ENCODE data around the gene TRIP4.

TRIP4 gene

GRCh38 chr15:64400583-64400982 is 12.9 kb downstream of the TRIP4 start:
- in situ Hi-C loops (cut with MboI; ENCODE audit: low pct_unique_long_range_greater_than_20kb, low sequenced_read_pairs, unreplicated experiment) = no loop called here
- TF ChIP-seq, protein P1, sequence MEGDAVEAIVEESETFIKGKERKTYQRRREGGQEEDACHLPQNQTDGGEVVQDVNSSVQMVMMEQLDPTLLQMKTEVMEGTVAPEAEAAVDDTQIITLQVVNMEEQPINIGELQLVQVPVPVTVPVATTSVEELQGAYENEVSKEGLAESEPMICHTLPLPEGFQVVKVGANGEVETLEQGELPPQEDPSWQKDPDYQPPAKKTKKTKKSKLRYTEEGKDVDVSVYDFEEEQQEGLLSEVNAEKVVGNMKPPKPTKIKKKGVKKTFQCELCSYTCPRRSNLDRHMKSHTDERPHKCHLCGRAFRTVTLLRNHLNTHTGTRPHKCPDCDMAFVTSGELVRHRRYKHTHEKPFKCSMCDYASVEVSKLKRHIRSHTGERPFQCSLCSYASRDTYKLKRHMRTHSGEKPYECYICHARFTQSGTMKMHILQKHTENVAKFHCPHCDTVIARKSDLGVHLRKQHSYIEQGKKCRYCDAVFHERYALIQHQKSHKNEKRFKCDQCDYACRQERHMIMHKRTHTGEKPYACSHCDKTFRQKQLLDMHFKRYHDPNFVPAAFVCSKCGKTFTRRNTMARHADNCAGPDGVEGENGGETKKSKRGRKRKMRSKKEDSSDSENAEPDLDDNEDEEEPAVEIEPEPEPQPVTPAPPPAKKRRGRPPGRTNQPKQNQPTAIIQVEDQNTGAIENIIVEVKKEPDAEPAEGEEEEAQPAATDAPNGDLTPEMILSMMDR (IDR thresholded peaks at IDR 0.05; ENCODE audit: extremely low read depth, insufficient read depth, missing control alignments) = no peak

GRCh38 chr15:64412216-64412615 is 24.6 kb downstream of the TRIP4 start:
- TF ChIP-seq, protein P1 (IDR thresholded peaks at IDR 0.05; ENCODE audit: extremely low read depth, insufficient read depth, missing control alignments) = no peak
- in situ Hi-C loops (cut with MboI; ENCODE audit: low pct_unique_long_range_greater_than_20kb, low sequenced_read_pairs, unreplicated experiment) = no loop called here
- no peak for DNase-seq (ENCODE audit: low spot score)

More at GRCh38 chr15:64400583-64400982, 12.9 kb downstream of the TRIP4 start:
- DNase-seq (ENCODE audit: low spot score) = no peak

DNA sequence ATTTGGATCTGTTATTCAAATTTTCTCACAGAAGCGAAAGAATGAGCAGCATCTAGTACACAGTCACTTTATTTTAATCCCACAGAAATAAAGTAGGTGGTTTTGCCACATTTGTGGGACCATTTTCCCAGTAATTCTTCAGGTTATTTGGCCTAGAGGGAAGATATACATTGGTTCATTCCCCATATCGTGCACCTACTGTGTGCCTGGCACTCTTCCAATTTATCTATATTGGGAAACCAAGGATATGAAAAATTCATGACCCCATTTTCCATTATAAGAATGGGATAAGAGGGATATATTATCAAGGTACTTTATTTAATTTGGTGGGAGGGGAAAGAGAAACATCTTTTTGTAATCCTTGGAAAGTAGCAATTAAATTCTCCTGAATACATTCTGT is 35.1 kb downstream of the TRIP4 start:
- in situ Hi-C loops (cut with MboI; ENCODE audit: low pct_unique_long_range_greater_than_20kb, low sequenced_read_pairs, unreplicated experiment) = no loop called here
- TF ChIP-seq, protein P1 (IDR thresholded peaks at IDR 0.05; ENCODE audit: extremely low read depth, insufficient read depth, missing control alignments) = no peak
- DNase-seq (ENCODE audit: low spot score) = no peak

- in situ Hi-C loops (cut with MboI; ENCODE audit: low pct_unique_long_range_greater_than_20kb, low sequenced_read_pairs, unreplicated experiment) = no loop called here
- TF ChIP-seq, protein P1 (IDR thresholded peaks at IDR 0.05; ENCODE audit: extremely low read depth, insufficient read depth, missing control alignments) = no peak
- peak; percentile 35 for DNase-seq (ENCODE audit: low spot score)
Measured at GRCh38 chr15:64423970-64424369, 36.3 kb downstream of the TRIP4 start.

- in situ Hi-C loops (cut with MboI; ENCODE audit: low pct_unique_long_range_greater_than_20kb, low sequenced_read_pairs, unreplicated experiment) = loop anchor here (25.0 kb wide), 1 partner anchor 237 kb away; no protein-coding TSS in a partner anchor
- no peak for DNase-seq (ENCODE audit: low spot score)
- TF ChIP-seq, protein P1 (IDR thresholded peaks at IDR 0.05; ENCODE audit: extremely low read depth, insufficient read depth, missing control alignments) = no peak
Measured at GRCh38 chr15:64425221-64425620, 37.6 kb downstream of the TRIP4 start.

DNA sequence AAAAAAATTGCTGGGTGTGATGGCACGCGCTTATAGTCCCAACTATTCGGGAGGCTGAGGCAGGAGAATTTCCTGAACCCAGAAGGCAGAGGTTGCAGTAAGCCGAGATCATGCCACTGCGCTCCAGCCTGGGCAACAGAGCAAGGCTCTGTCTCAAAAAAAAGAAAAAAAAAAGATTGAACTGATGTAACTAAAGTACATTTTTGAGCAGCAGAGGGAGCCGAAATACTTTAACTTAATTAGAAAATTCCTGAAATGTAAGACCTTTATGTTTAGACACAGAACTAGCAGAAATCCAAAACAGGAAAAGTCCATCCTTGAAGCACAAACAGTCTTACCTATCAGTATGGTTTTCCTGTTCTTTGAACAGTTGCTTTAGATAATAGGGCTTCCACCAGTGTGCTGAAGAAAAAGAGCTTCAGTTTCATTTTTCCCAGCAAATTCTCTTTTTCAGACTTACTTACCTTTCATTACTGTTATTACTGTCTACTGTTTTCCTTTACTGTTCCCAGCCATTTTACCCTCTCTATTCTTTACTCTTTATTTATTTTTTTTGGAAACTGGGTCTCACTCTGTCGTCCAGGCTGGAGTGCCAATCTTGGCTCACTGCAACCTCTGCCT is 39.3 kb downstream of the TRIP4 start:
- no peak for DNase-seq (ENCODE audit: low spot score)
- in situ Hi-C loops (cut with MboI; ENCODE audit: low pct_unique_long_range_greater_than_20kb, low sequenced_read_pairs, unreplicated experiment) = loop anchor here (25.0 kb wide), 1 partner anchor 235 kb away; no protein-coding TSS in a partner anchor
- TF ChIP-seq, protein P1 (IDR thresholded peaks at IDR 0.05; ENCODE audit: extremely low read depth, insufficient read depth, missing control alignments) = peak; percentile 35

Data from GM13977 (cell line).